ENCODE data around the gene HOXC10.

The HOXC10 gene

GRCh38 chr12:54004063-54004840, 19.3 kb downstream of the HOXC10 start:
- DNase-seq: no peak

- no peak for DNase-seq
Observed at GRCh38 chr12:54004841-54005530, 20.0 kb downstream of the HOXC10 start.

GRCh38 chr12:54005531-54005852, 20.5 kb downstream of the HOXC10 start:
- no peak for DNase-seq

GRCh38 chr12:54005853-54006558, 21.1 kb downstream of the HOXC10 start:
- peak; percentile 51 to 79 for DNase-seq

- no peak for DNase-seq
Observed at GRCh38 chr12:54006559-54007220, 21.7 kb downstream of the HOXC10 start.

- DNase-seq: no peak
Observed at GRCh38 chr12:54007538-54008259, 22.8 kb downstream of the HOXC10 start.

GRCh38 chr12:54008260-54008552, 23.3 kb downstream of the HOXC10 start:
- DNase-seq: no peak

- peak in 1 of 2 experiments; percentile 46 for DNase-seq
Observed at GRCh38 chr12:54009171-54010052, 24.5 kb downstream of the HOXC10 start.

GRCh38 chr12:54010053-54010971, 25.4 kb downstream of the HOXC10 start:
- no peak for DNase-seq

- no peak for DNase-seq
Observed at GRCh38 chr12:54010972-54011664, 26.2 kb downstream of the HOXC10 start.

- DNase-seq: no peak
Observed at GRCh38 chr12:54011665-54012532, 27.0 kb downstream of the HOXC10 start.

- DNase-seq: no peak
Observed at GRCh38 chr12:54012631-54013409, 27.9 kb downstream of the HOXC10 start.

- no peak for DNase-seq
Observed at GRCh38 chr12:54014377-54015017, 29.6 kb downstream of the HOXC10 start.

- DNase-seq: no peak
Observed at GRCh38 chr12:54015018-54015931, 30.3 kb downstream of the HOXC10 start.

GRCh38 chr12:54016051-54016450, 31.1 kb downstream of the HOXC10 start:
- DNase-seq: no peak

GRCh38 chr12:54016478-54016964, 31.6 kb downstream of the HOXC10 start:
- peak in 1 of 2 experiments; percentile 55 for DNase-seq

Measured in NCI-H524 (cell line).